HepG2 (cell line): Measurements from ENCODE around the gene ODAD4. TPM values are rescaled to one million over a fixed set of nuclear protein-coding genes. Genes with fewer than 3 reads are reported as not detected.

ENCODE experiments used
- ARID5B ChIP-seq: IDR thresholded peaks from 2 replicates; pipeline ENCODE4 v1.4.0; 2020; ENCODE audit warnings: mild to moderate bottlenecking, missing genetic modification reagents
- ELF4 ChIP-seq: sonication (generic); formaldehyde crosslinking; IDR thresholded peaks from 2 replicates; pipeline ENCODE4 v1.5.0; 2020; ENCODE audit warnings: missing genetic modification reagents, mild to moderate bottlenecking, moderate library complexity, borderline replicate concordance
- ISL2 ChIP-seq: sonication (generic); formaldehyde crosslinking; IDR thresholded peaks from 2 replicates; pipeline ENCODE4 v1.5.0; 2020; ENCODE audit warnings: missing genetic modification reagents
- KDM5B ChIP-seq: sonication (generic); formaldehyde crosslinking; IDR thresholded peaks from 2 replicates; pipeline ENCODE4 v1.4.0; 2020; ENCODE audit warnings: missing genetic modification reagents, mild to moderate bottlenecking, borderline replicate concordance
- SMAD3 ChIP-seq: sonication (generic); formaldehyde crosslinking; IDR thresholded peaks from 2 replicates; pipeline ENCODE4 v1.4.0; 2020; ENCODE audit warnings: missing genetic modification reagents
- ZBED4 ChIP-seq: sonication (generic); formaldehyde crosslinking; IDR thresholded peaks from 2 replicates; pipeline ENCODE4 v1.4.0; 2020; ENCODE audit warnings: missing genetic modification reagents, borderline replicate concordance
- ZNF280D ChIP-seq: sonication (generic); formaldehyde crosslinking; IDR thresholded peaks from 2 replicates; pipeline ENCODE4 v1.5.1; 2020; ENCODE audit warnings: mild to moderate bottlenecking, missing genetic modification reagents
- ZNF383 ChIP-seq: sonication (generic); formaldehyde crosslinking; IDR thresholded peaks from 2 replicates; pipeline ENCODE4 v1.4.0; 2020; ENCODE audit warnings: missing genetic modification reagents, mild to moderate bottlenecking, borderline replicate concordance
- polyA plus RNA-seq, 8 experiments: library from polyadenylated mRNA; depleted of rRNA in 3 of 8; stranded (reverse) in 7 of 8; unstranded in 1 of 8; fragments of >200 nt; fragmentation: Illumina TruSeq in 4 of 8; extraction: Trizol in 4 of 8; gene quantifications; 2 replicates each; pipeline versions ENCODE4 v1.2.1 to v1.2.3, GENCODE V29; 2011 to 2016; ENCODE audit warnings: low read depth in 4 of 8, missing spikeins in 1 of 8, mixed read lengths in 1 of 8; ENCODE audit not compliant: insufficient read depth in 1 of 8
- total RNA-seq, 5 experiments: library from RNA; depleted of rRNA; stranded (reverse); fragments of >200 nt; fragmentation: Illumina TruSeq; extraction: Trizol; gene quantifications; 2 replicates each; pipeline ENCODE4 v1.2.3, GENCODE V29; 2016; ENCODE audit warnings: low read depth in 1 of 5

ODAD4 gene
- total and polyA plus RNA-seq, 2 of the 13 experiments (the other 11 are each of a cell fraction or from before 2014, with no cell fraction given), result 0.48 to 0.53 TPM

- TF ChIP-seq ISL2 (CRISPR knock-in tag) (peak; percentile 80), ZBED4 (CRISPR knock-in tag) (peak; percentile 96; the same call in 1 of the 2 replicates), SMAD3 (CRISPR knock-in tag) (peak; percentile 52; the same call in 1 of the 2 replicates), KDM5B (CRISPR knock-in tag) (peak; percentile 74), ARID5B (CRISPR knock-in tag) (peak; percentile 8; the same call in 1 of the 2 replicates), ZNF383 (CRISPR knock-in tag) (peak; percentile 47; the same call in 1 of the 2 replicates), ZNF280D (CRISPR knock-in tag) (no peak; the same call in 1 of the 2 replicates), ELF4 (CRISPR knock-in tag) (peak; percentile 69)
Observed at GRCh38 chr17:41918314-41919164, 11.9 kb upstream of the ODAD4 start, which contains the start of gene ACLY (continued).
